HepG2 (cell line): ENCODE results near the gene CSNK1E. TPM values are rescaled to one million over a fixed set of nuclear protein-coding genes. Genes with fewer than 3 reads are reported as not detected.

Experiments
- CBFB ChIP-seq: sonication (generic); formaldehyde crosslinking; IDR thresholded peaks from 2 replicates; pipeline ENCODE4 v1.4.0; 2020; ENCODE audit warnings: missing genetic modification reagents
- CENPT ChIP-seq: sonication (generic); formaldehyde crosslinking; IDR thresholded peaks from 2 replicates; pipeline ENCODE4 v1.8.0; 2022; ENCODE audit warnings: low read depth, mild to moderate bottlenecking, moderate library complexity, missing genetic modification reagents
- CREBL2 ChIP-seq: sonication (generic); formaldehyde crosslinking; IDR thresholded peaks from 2 replicates; pipeline ENCODE4 v1.8.1; 2023; ENCODE audit warnings: missing genetic modification reagents, mild to moderate bottlenecking, borderline replicate concordance
- DZIP1 ChIP-seq: sonication (generic); formaldehyde crosslinking; IDR thresholded peaks from 2 replicates; pipeline ENCODE4 v1.5.0; 2020; ENCODE audit warnings: mild to moderate bottlenecking, missing genetic modification reagents
- E2F2 ChIP-seq: sonication (generic); formaldehyde crosslinking; IDR thresholded peaks from 2 replicates; pipeline ENCODE4 v1.4.0; 2020; ENCODE audit warnings: missing genetic modification reagents, borderline replicate concordance
- GMEB1 ChIP-seq: sonication (generic); formaldehyde crosslinking; IDR thresholded peaks from 2 replicates; pipeline ENCODE4 v1.5.1; 2020; ENCODE audit warnings: missing genetic modification reagents, mild to moderate bottlenecking, borderline replicate concordance
- GTF2F1 ChIP-seq: fragments of 150-350 bp; IDR thresholded peaks from 2 replicates; pipeline ENCODE4 v1.6.1; 2014; ENCODE audit warnings: low read length
- NCOA1 ChIP-seq: sonication (generic); formaldehyde crosslinking; IDR thresholded peaks from 2 replicates; pipeline ENCODE4 v1.9.0; 2021; ENCODE audit warnings: missing genetic modification reagents
- PAX8 ChIP-seq: sonication (generic); formaldehyde crosslinking; IDR thresholded peaks from 2 replicates; pipeline ENCODE4 v1.8.0; 2022; ENCODE audit warnings: mild to moderate bottlenecking, missing genetic modification reagents, borderline replicate concordance
- POLR2A ChIP-seq, 2 experiments: IDR thresholded peaks; 2 replicates each; pipeline ENCODE4 v1.6.1; 2011; ENCODE audit warnings: low read depth in 2 of 2, low read length in 2 of 2, mild to moderate bottlenecking in 1 of 2, moderate library complexity in 1 of 2; ENCODE audit not compliant: insufficient read depth in 1 of 2
- PREB ChIP-seq: sonication (generic); formaldehyde crosslinking; IDR thresholded peaks from 2 replicates; pipeline ENCODE4 v1.4.0; 2020; ENCODE audit warnings: missing genetic modification reagents
- SALL1 ChIP-seq: sonication (generic); formaldehyde crosslinking; IDR thresholded peaks from 2 replicates; pipeline ENCODE4 v1.8.0; 2022; ENCODE audit warnings: mild to moderate bottlenecking, missing genetic modification reagents
- SCMH1 ChIP-seq: sonication (generic); formaldehyde crosslinking; IDR thresholded peaks from 2 replicates; pipeline ENCODE4 v1.9.0; 2021; ENCODE audit warnings: missing genetic modification reagents, mild to moderate bottlenecking, borderline replicate concordance
- TBL1XR1 ChIP-seq: fragments of 150-350 bp; IDR thresholded peaks from 2 replicates; pipeline ENCODE4 v1.6.1; 2014; ENCODE audit warnings: borderline replicate concordance, low read length; ENCODE audit not compliant: partially characterized antibody
- TCF7 ChIP-seq: sonication (generic); IDR thresholded peaks from 2 replicates; pipeline ENCODE4 v1.6.1; 2016; ENCODE audit warnings: antibody characterized with exemption, low read depth
- ZGPAT ChIP-seq: IDR thresholded peaks from 2 replicates; pipeline ENCODE4 v1.6.1; 2016; ENCODE audit warnings: mild to moderate bottlenecking
- ZNF574 ChIP-seq: sonication (generic); formaldehyde crosslinking; IDR thresholded peaks from 2 replicates; pipeline ENCODE4 v1.4.0; 2020; ENCODE audit warnings: missing genetic modification reagents
- ZNF746 ChIP-seq: sonication (generic); formaldehyde crosslinking; IDR thresholded peaks from 2 replicates; pipeline ENCODE4 v1.8.0; 2022; ENCODE audit warnings: mild to moderate bottlenecking, missing genetic modification reagents
- ZNF816 ChIP-seq: sonication (generic); formaldehyde crosslinking; IDR thresholded peaks from 2 replicates; pipeline ENCODE4 v1.8.0; 2022; ENCODE audit warnings: missing genetic modification reagents, mild to moderate bottlenecking, borderline replicate concordance
- polyA plus RNA-seq, 8 experiments: library from polyadenylated mRNA; depleted of rRNA in 3 of 8; stranded (reverse) in 7 of 8; unstranded in 1 of 8; fragments of >200 nt; fragmentation: Illumina TruSeq in 4 of 8; extraction: Trizol in 4 of 8; gene quantifications; 2 replicates each; pipeline versions ENCODE4 v1.2.1 to v1.2.3, GENCODE V29; 2011 to 2016; ENCODE audit warnings: low read depth in 4 of 8, missing spikeins in 1 of 8, mixed read lengths in 1 of 8; ENCODE audit not compliant: insufficient read depth in 1 of 8
- total RNA-seq, 5 experiments: library from RNA; depleted of rRNA; stranded (reverse); fragments of >200 nt; fragmentation: Illumina TruSeq; extraction: Trizol; gene quantifications; 2 replicates each; pipeline ENCODE4 v1.2.3, GENCODE V29; 2016; ENCODE audit warnings: low read depth in 1 of 5

CSNK1E gene
- total and polyA plus RNA-seq, 2 of the 13 experiments (the other 11 are each of a cell fraction or from before 2014, with no cell fraction given) = 34.7 to 129 TPM

GRCh38 chr22:38353142-38353629 lies 36.0 kb upstream of the CSNK1E start (continued):
- TF ChIP-seq GMEB1 (CRISPR knock-in tag) (no peak), TCF7 (no peak), CBFB (CRISPR knock-in tag) (peak; percentile 31; the same call in 1 of the 2 replicates), ZNF746 (no peak), CREBL2 (CRISPR knock-in tag) (no peak), ZNF574 (CRISPR knock-in tag) (no peak), ZNF816 (no peak), TBL1XR1 (no peak), PREB (CRISPR knock-in tag) (no peak), ZGPAT (CRISPR knock-in tag) (peak; percentile 51; the same call in 1 of the 2 replicates), E2F2 (CRISPR knock-in tag) (no peak), SALL1 (peak; percentile 58), POLR2A (IDR thresholded peaks at IDR 0.05; ENCODE audit: insufficient read depth in 1 of 2, low read depth in 2 of 2, low read length in 2 of 2) (no peak), GTF2F1 (no peak), CENPT (CRISPR knock-in tag) (no peak), NCOA1 (CRISPR knock-in tag) (no peak), SCMH1 (CRISPR knock-in tag) (no peak), DZIP1 (CRISPR knock-in tag) (no peak), PAX8 (CRISPR knock-in tag) (no peak)
